DND-41 (cell line): Measurements from ENCODE around the gene ACOXL.

Source experiments
- ATAC-seq: fragments of 200-7000 bp; cut with Tn5 transposase; 3 replicates; pipeline ENCODE4 v1.9.1; 2021; ENCODE audit warnings: low read depth; ENCODE audit not compliant: insufficient read depth
- DNase-seq: peaks from one replicate; pipeline ENCODE4 v3.0.0-alpha.2; 2020
- H2AFZ ChIP-seq: 2 replicates; pipeline ENCODE4 v1.6.0; 2012; ENCODE audit warnings: low read depth, low read length
- H3K27ac ChIP-seq: 2 replicates; pipeline ENCODE4 v1.5.1; 2012; ENCODE audit warnings: low read length, inconsistent platforms
- H3K27me3 ChIP-seq: fragments of 200-600 bp; sonication (generic); 2 replicates; pipeline ENCODE4 v1.6.0; 2012; ENCODE audit warnings: low read length, mild to moderate bottlenecking, inconsistent platforms; ENCODE audit not compliant: insufficient read depth, poor library complexity
- H3K36me3 ChIP-seq: 2 replicates; pipeline ENCODE4 v1.5.1; 2012; ENCODE audit warnings: low read length, inconsistent platforms; ENCODE audit not compliant: insufficient read depth
- H3K4me1 ChIP-seq: 2 replicates; pipeline ENCODE4 v1.5.1; 2012; ENCODE audit warnings: mild to moderate bottlenecking, low read length; ENCODE audit not compliant: insufficient read depth
- H3K4me2 ChIP-seq: 2 replicates; pipeline ENCODE4 v1.6.0; 2012; ENCODE audit warnings: mild to moderate bottlenecking, moderate library complexity, low read length, inconsistent platforms; ENCODE audit not compliant: insufficient read depth
- H3K4me3 ChIP-seq, 2 experiments: fragments of 200-600 bp in 1 of 2; shearing (Covaris generic) in 1 of 2; 2 replicates each; pipeline ENCODE4 v1.5.1; 2012 to 2016; ENCODE audit warnings: inconsistent platforms in 2 of 2, low read length in 2 of 2, mild to moderate bottlenecking in 2 of 2, low read depth in 1 of 2, moderate library complexity in 1 of 2
- H3K79me2 ChIP-seq: 2 replicates; pipeline ENCODE4 v1.6.0; 2012; ENCODE audit warnings: low read length, inconsistent platforms; ENCODE audit not compliant: insufficient read depth
- H3K9ac ChIP-seq: 2 replicates; pipeline ENCODE4 v1.6.0; 2012; ENCODE audit warnings: low read depth, mild to moderate bottlenecking, inconsistent platforms, low read length, moderate library complexity
- H3K9me3 ChIP-seq: 2 replicates; pipeline ENCODE4 v1.5.1; 2012; ENCODE audit warnings: low read length, moderate library complexity, mild to moderate bottlenecking, inconsistent platforms; ENCODE audit not compliant: insufficient read depth, severe bottlenecking
- H4K20me1 ChIP-seq: 2 replicates; pipeline ENCODE4 v1.6.0; 2012; ENCODE audit warnings: low read length; ENCODE audit not compliant: insufficient read depth
- CTCF ChIP-seq: IDR thresholded peaks from 2 replicates; pipeline ENCODE4 v1.5.1; 2012; ENCODE audit warnings: borderline replicate concordance, low read length, moderate library complexity, mild to moderate bottlenecking; ENCODE audit not compliant: poor library complexity, severe bottlenecking; ENCODE audit errors: extremely low read depth
- EZH2 ChIP-seq: IDR thresholded peaks from 3 replicates; pipeline ENCODE4 v1.6.1; 2012; ENCODE audit warnings: borderline replicate concordance, low read depth, mild to moderate bottlenecking, moderate library complexity, low read length, inconsistent platforms; ENCODE audit not compliant: severe bottlenecking

Gene ACOXL

GRCh38 chr2:110748489-110748867 lies 16.1 kb downstream of the ACOXL start:
- peak overlapping the region; percentile 70 for H3K9ac ChIP-seq
- ATAC-seq, result peak; percentile 90

GRCh38 chr2:110751642-110752041 lies 19.3 kb downstream of the ACOXL start:
- ATAC-seq (no peak), DNase-seq (no peak)
- H3K4me1 ChIP-seq, result peaks cover 43% of the 10 kb centered on the region
- no peak overlapping the region for H3K9ac ChIP-seq
- H3K79me2 ChIP-seq, result no peaks in the 10 kb centered on the region
- no peaks in the 10 kb centered on the region for H4K20me1 ChIP-seq
- H3K27me3 ChIP-seq, result no peaks in the 10 kb centered on the region
- no peak overlapping the region for H3K4me2 ChIP-seq
- no peaks in the 10 kb centered on the region for H3K36me3 ChIP-seq
- no peak overlapping the region for H2AFZ ChIP-seq
- H3K27ac ChIP-seq, result 0 out of 2 replicates have a peak overlapping the region, but pooled peaks have one; percentile 23
- no peak overlapping the region for H3K4me3 ChIP-seq
- H3K9me3 ChIP-seq, result no peaks in the 10 kb centered on the region
- TF ChIP-seq EZH2, result no peak
- TF ChIP-seq CTCF, result no peak

More at GRCh38 chr2:110748489-110748867, 16.1 kb downstream of the ACOXL start:
- Histone ChIP-seq H3K79me2 (no peaks in the 10 kb centered on the region), H4K20me1 (no peaks in the 10 kb centered on the region), H2AFZ (no peak overlapping the region), H3K27me3 (no peaks in the 10 kb centered on the region), H3K36me3 (no peaks in the 10 kb centered on the region), H3K4me3 (peak overlapping the region in 1 of 2 experiments; percentile 48; a peak in 2 of 4 replicates), H3K4me2 (peak overlapping the region; percentile 65), H3K4me1 (peaks cover 62% of the 10 kb centered on the region), H3K27ac (peak overlapping the region; percentile 99), H3K9me3 (no peaks in the 10 kb centered on the region)
- DNase-seq, result peak; percentile 97
- peak; percentile 37 for TF ChIP-seq CTCF
- TF ChIP-seq EZH2, result no peak

- DNase-seq (no peak), ATAC-seq (no peak)
- H3K36me3 ChIP-seq, result no peaks in the 10 kb centered on the region
- H3K4me1 ChIP-seq, result peaks cover 30% of the 10 kb centered on the region
- peak overlapping the region; percentile 13 for H3K27ac ChIP-seq
- no peaks in the 10 kb centered on the region for H3K27me3 ChIP-seq
- H3K79me2 ChIP-seq, result no peaks in the 10 kb centered on the region
- no peaks in the 10 kb centered on the region for H4K20me1 ChIP-seq
- no peak overlapping the region for H3K9ac ChIP-seq
- TF ChIP-seq CTCF (no peak), EZH2 (no peak)
- H2AFZ ChIP-seq, result no peak overlapping the region
- H3K9me3 ChIP-seq, result no peaks in the 10 kb centered on the region
- H3K4me3 ChIP-seq, result no peak overlapping the region
- no peak overlapping the region for H3K4me2 ChIP-seq
Measured at GRCh38 chr2:110752871-110753270, 20.5 kb downstream of the ACOXL start.

GRCh38 chr2:110755491-110756078 lies 23.2 kb downstream of the ACOXL start:
- no peak overlapping the region for H3K4me2 ChIP-seq
- TF ChIP-seq EZH2 (no peak), CTCF (peak; percentile 66)
- H3K9me3 ChIP-seq, result peaks cover 12% of the 10 kb centered on the region
- no peaks in the 10 kb centered on the region for H3K27me3 ChIP-seq
- no peaks in the 10 kb centered on the region for H3K36me3 ChIP-seq
- H3K4me1 ChIP-seq, result peaks cover 8% of the 10 kb centered on the region
- H3K9ac ChIP-seq, result no peak overlapping the region
- H3K4me3 ChIP-seq, result no peak overlapping the region
- peak overlapping the region; percentile 37 for H3K27ac ChIP-seq
- H3K79me2 ChIP-seq, result no peaks in the 10 kb centered on the region
- no peak for DNase-seq
- no peak for ATAC-seq
- H2AFZ ChIP-seq, result no peak overlapping the region
- H4K20me1 ChIP-seq, result no peaks in the 10 kb centered on the region
